Liver (tissue), 3 donors: ENCODE data around the gene KIAA0825.

Source experiments
- EGR1 ChIP-seq, 2 donors: IDR thresholded peaks; 2 replicates each; pipeline ENCODE4 v1.6.1; 2016 to 2018; ENCODE audit warnings: antibody characterized with exemption in 2 of 2, low read depth in 2 of 2
- TAF1 ChIP-seq: conservative IDR thresholded peaks from 2 replicates; pipeline ENCODE4 v1.6.1; 2016; ENCODE audit warnings: antibody characterized with exemption, mild to moderate bottlenecking
- TF ChIP-seq, protein P1 (sequence below): fragments of 150-350 bp; IDR thresholded peaks from 2 replicates; pipeline ENCODE4 v1.5.1; 2017; ENCODE audit warnings: improper control_type of control experiment, low read depth, low read length; ENCODE audit not compliant: missing input control
- donor health status: healthy.
- donor health status: healthy.

GRCh38 chr5:94254214-94254613 lies 364.2 kb downstream of the KIAA0825 start:
- TF ChIP-seq, protein P1, sequence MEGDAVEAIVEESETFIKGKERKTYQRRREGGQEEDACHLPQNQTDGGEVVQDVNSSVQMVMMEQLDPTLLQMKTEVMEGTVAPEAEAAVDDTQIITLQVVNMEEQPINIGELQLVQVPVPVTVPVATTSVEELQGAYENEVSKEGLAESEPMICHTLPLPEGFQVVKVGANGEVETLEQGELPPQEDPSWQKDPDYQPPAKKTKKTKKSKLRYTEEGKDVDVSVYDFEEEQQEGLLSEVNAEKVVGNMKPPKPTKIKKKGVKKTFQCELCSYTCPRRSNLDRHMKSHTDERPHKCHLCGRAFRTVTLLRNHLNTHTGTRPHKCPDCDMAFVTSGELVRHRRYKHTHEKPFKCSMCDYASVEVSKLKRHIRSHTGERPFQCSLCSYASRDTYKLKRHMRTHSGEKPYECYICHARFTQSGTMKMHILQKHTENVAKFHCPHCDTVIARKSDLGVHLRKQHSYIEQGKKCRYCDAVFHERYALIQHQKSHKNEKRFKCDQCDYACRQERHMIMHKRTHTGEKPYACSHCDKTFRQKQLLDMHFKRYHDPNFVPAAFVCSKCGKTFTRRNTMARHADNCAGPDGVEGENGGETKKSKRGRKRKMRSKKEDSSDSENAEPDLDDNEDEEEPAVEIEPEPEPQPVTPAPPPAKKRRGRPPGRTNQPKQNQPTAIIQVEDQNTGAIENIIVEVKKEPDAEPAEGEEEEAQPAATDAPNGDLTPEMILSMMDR, result no peak
- TF ChIP-seq TAF1 (no peak), EGR1 (IDR thresholded peaks at IDR 0.05; ENCODE audit: low read depth in 2 of 2) (no peak)
